Measurements from ENCODE around the gene CERS6. TPM values are rescaled to one million over a fixed set of nuclear protein-coding genes. Genes with fewer than 3 reads are reported as not detected.
A peak's percentile ranks its signal among the peaks of the same experiment; 100 is the strongest.

Gene CERS6
- total RNA-seq, 1 donor from 2014 or later = 10.9 TPM

DNA sequence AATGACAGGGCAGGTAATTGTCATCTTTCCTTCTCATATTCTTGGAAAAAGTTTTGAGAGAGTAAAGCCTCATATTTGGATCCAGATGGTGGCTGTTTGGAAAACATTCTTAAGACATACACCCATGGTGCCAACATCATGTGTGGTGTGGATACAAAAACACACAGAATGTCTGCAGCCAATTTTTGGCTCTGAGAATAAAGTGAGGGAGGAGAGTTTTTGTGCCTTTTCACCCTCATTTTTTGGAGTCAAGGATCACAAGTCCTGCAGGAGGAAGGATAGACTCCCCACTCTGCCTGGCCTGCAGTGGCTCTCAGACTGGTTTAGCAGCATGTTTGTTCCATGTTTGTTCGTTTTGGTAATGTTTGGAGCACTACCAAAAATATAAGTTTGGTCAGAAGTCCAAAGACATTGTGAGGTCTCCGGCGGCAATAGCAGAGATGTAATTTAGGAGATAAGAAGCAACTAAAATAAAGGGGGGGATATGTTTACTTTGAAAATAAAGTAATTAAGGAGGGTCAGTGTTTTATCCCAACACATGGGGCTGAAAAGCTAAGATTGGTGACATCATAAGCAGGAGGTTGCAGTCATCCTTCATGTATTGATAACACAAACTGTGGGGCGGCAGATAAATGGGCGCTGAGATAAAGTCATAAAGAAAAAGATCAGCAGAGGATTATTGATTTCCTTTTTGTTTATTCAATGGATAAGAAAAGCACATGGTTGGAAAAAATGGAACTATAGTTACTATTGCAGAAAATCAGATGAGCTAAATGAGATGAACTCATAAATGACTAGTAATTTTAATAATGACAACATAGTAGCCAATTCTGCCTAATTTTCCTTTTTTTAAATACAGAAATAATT, 347.0 kb downstream of the CERS6 start:
- DNase-seq (ENCODE audit: low spot score in 2 of 2) = no peak
- Histone ChIP-seq H3K27ac (peak overlapping the region in 1 of 2 donors; percentile 11), H3K4me3 (peak overlapping the region in 1 of 2 donors; percentile 4), H3K4me1 (no peaks in the 10 kb centered on the region), H3K27me3 (no peaks in the 10 kb centered on the region), H3K9me3 (no peaks in the 10 kb centered on the region), H3K36me3 (no peaks in the 10 kb centered on the region)
- TF ChIP-seq, protein P1, sequence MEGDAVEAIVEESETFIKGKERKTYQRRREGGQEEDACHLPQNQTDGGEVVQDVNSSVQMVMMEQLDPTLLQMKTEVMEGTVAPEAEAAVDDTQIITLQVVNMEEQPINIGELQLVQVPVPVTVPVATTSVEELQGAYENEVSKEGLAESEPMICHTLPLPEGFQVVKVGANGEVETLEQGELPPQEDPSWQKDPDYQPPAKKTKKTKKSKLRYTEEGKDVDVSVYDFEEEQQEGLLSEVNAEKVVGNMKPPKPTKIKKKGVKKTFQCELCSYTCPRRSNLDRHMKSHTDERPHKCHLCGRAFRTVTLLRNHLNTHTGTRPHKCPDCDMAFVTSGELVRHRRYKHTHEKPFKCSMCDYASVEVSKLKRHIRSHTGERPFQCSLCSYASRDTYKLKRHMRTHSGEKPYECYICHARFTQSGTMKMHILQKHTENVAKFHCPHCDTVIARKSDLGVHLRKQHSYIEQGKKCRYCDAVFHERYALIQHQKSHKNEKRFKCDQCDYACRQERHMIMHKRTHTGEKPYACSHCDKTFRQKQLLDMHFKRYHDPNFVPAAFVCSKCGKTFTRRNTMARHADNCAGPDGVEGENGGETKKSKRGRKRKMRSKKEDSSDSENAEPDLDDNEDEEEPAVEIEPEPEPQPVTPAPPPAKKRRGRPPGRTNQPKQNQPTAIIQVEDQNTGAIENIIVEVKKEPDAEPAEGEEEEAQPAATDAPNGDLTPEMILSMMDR (IDR thresholded peaks at IDR 0.05) = no peak
- intact Hi-C loops (cut with DNase I) = no loop called here

DNA sequence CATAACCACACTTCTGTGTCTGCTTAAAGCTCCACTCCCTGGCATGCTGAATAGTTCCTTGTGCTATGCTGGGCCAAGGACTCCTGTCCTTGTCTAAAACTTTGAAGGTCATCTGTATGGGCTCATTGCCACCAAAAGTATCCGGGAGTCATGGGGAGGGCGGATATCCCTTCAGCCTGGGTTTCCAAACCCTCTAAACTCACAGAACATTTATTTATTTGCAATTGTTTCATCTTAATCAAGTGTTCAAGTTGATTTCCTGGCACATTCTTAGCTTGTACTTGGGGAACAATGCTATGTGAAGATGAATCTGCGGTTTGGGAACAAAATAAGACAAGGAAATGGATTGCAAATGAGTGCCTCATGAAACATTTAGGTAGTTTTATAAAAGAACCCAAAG, 348.1 kb downstream of the CERS6 start:
- no peak overlapping the region for H3K4me3 ChIP-seq
- no peaks in the 10 kb centered on the region for H3K36me3 ChIP-seq
- TF ChIP-seq, protein P1 (IDR thresholded peaks at IDR 0.05) = no peak
- no peaks in the 10 kb centered on the region for H3K27me3 ChIP-seq
- no peaks in the 10 kb centered on the region for H3K9me3 ChIP-seq
- H3K27ac ChIP-seq = no peak overlapping the region
- DNase-seq (ENCODE audit: low spot score in 2 of 2) = no peak
- intact Hi-C loops (cut with DNase I) = no loop called here
- H3K4me1 ChIP-seq = no peaks in the 10 kb centered on the region

DNA sequence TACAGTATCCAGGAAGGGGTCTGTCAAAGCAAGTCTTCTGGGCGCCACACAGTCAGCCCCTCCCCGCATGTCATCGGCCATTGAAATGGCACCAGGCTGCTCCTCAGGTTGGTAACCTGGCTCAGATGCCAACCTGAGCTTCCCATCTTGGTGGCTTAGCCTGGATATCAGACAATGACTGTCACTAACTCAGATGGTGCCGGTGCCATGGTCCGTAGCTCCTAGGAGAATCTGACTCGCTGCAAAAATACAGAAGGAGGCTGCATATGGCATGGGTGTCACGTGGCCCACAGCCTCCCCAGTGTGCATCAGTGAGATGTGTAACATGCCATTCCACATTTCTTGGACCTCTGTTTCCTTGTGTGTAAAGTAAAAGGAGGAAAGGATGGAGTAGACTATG, 349.5 kb downstream of the CERS6 start:
- no peaks in the 10 kb centered on the region for H3K9me3 ChIP-seq
- no peak for DNase-seq (ENCODE audit: low spot score in 2 of 2)
- TF ChIP-seq, protein P1 (IDR thresholded peaks at IDR 0.05) = no peak
- H3K27me3 ChIP-seq = no peaks in the 10 kb centered on the region
- intact Hi-C loops (cut with DNase I) = no loop called here
- H3K36me3 ChIP-seq = no peaks in the 10 kb centered on the region
- no peaks in the 10 kb centered on the region for H3K4me1 ChIP-seq
- no peak overlapping the region for H3K4me3 ChIP-seq
- H3K27ac ChIP-seq = no peak overlapping the region

DNA sequence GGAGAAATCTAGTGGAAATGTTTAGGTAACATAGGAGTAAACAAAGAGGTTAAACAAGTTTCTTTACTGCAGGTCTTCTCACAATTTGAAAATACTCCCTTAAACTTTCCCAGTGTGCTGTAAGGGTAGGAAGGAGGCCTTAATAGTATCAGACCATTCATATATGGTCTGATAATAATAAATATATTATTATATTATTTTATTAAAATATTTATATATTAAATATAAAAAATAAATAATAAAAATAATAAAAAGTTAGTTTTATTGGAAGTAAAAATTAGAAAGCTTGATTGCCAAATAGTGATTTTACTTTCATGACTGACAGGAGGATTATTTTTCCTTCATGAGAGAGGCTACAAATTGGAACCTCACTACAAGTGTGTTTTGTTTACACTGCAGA, 353.5 kb downstream of the CERS6 start:
- H3K9me3 ChIP-seq = no peaks in the 10 kb centered on the region
- no peak overlapping the region for H3K4me3 ChIP-seq
- intact Hi-C loops (cut with DNase I) = no loop called here
- no peaks in the 10 kb centered on the region for H3K4me1 ChIP-seq
- H3K27me3 ChIP-seq = no peaks in the 10 kb centered on the region
- no peaks in the 10 kb centered on the region for H3K36me3 ChIP-seq
- H3K27ac ChIP-seq = no peak overlapping the region
- TF ChIP-seq, protein P1 (IDR thresholded peaks at IDR 0.05) = no peak
- DNase-seq (ENCODE audit: low spot score in 2 of 2) = no peak

DNA sequence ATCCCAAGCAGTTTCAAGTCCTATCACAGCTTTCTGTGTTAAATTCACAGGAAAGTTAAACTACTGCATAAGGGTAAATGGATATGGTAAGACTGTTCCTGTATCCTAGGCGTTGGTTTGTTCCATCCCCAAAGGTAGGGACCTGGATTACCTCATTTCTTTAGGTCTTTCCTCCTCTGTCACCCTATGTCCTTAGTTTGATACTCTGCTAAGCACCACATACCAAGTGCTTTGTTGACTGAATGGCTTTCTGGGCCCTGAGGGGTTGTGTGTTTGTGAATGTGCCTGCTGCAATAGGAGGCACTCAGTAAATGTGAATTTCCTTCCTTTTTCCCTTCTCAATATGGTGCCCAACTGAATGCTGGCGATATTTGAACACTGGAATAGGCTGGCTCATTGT, 354.2 kb downstream of the CERS6 start:
- no peaks in the 10 kb centered on the region for H3K9me3 ChIP-seq
- intact Hi-C loops (cut with DNase I) = no loop called here
- H3K27me3 ChIP-seq = no peaks in the 10 kb centered on the region
- no peak overlapping the region for H3K27ac ChIP-seq
- H3K36me3 ChIP-seq = no peaks in the 10 kb centered on the region
- TF ChIP-seq, protein P1 (IDR thresholded peaks at IDR 0.05) = no peak
- no peaks in the 10 kb centered on the region for H3K4me1 ChIP-seq
- no peak overlapping the region for H3K4me3 ChIP-seq
- no peak for DNase-seq (ENCODE audit: low spot score in 2 of 2)
